GM19025 (cell line): ENCODE data around the gene RCCD1.

Experiments
- ATAC-seq: cut with Tn5 transposase; IDR thresholded peaks from one replicate; pipeline ENCODE4 v1.9.1; 2021; ENCODE audit warnings: mild to moderate bottlenecking, low read depth, moderate library complexity; ENCODE audit not compliant: unreplicated experiment

RCCD1 gene

GRCh38 chr15:90998737-90999136, 44.1 kb downstream of the RCCD1 start:
- ATAC-seq: no peak

DNA sequence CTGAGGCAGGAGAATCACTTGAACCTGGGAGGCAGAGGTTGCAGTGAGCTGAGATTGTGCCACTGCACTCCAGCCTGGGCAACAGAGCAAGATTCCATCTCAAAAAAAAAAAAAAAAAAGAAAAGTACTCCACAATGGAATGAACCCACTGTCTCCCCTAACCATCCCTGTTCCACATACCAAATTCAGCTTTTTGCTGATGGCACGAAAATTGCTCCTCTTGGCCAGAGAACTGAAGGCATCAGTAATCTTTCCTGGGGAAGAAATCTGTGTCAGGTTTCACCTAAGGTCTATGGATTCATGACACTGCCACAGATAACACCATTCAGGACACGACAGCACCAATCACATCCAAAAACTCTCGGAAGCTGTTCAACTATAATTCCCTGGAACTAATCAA, 46.5 kb downstream of the RCCD1 start:
- no peak for ATAC-seq

- no peak for ATAC-seq
Observed at GRCh38 chr15:91007266-91007665, 52.6 kb downstream of the RCCD1 start.
